C4-2B (cell line): ENCODE results near the gene FYB2.
A peak's percentile ranks its signal among the peaks of the same experiment; 100 is the strongest.

Experiments used
- ZFX ChIP-seq: fragments of 450-650 bp; IDR thresholded peaks from 2 replicates; pipeline ENCODE4 v1.6.1; 2017
- TF ChIP-seq, protein P1 (sequence below): fragments of 450-650 bp; conservative IDR thresholded peaks from 2 replicates; pipeline ENCODE4 v1.5.1; 2017; ENCODE audit warnings: mild to moderate bottlenecking

DNA sequence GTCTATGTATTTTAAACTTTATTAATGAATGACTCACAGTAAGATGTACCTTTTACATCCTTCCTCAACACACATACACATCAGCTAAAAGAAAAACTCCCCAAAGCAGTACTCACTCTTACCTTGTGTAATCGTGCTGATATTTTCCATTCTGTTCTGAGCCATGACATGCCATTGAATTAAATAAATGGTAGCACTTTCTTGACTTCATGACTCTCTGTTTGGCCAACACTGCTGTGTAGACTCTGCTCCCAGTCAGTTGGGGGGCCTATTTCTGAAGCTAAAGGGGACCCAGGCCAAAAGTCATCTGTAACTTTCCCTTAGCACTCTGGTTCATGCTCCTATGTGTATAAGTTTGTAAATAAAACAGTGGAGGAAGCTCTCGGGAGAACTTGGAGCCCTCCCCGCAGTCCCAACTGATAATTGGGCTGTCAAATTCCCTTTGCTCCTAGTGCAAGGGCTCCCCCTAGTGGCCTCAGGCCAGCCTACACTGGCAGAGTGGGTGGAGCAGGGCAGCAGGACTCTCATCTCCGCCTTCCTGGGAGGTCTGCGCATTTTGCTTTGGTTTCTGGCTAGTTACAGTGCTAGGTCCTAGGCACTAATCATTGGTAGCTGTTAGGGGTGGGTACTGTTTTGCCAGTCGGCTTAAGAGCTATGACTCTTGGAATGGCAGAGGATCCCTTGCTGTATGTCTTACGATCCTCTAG, 1.7 kb upstream of the FYB2 start:
- TF ChIP-seq, protein P1, sequence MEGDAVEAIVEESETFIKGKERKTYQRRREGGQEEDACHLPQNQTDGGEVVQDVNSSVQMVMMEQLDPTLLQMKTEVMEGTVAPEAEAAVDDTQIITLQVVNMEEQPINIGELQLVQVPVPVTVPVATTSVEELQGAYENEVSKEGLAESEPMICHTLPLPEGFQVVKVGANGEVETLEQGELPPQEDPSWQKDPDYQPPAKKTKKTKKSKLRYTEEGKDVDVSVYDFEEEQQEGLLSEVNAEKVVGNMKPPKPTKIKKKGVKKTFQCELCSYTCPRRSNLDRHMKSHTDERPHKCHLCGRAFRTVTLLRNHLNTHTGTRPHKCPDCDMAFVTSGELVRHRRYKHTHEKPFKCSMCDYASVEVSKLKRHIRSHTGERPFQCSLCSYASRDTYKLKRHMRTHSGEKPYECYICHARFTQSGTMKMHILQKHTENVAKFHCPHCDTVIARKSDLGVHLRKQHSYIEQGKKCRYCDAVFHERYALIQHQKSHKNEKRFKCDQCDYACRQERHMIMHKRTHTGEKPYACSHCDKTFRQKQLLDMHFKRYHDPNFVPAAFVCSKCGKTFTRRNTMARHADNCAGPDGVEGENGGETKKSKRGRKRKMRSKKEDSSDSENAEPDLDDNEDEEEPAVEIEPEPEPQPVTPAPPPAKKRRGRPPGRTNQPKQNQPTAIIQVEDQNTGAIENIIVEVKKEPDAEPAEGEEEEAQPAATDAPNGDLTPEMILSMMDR, result peak; percentile 99
- TF ChIP-seq ZFX, result no peak
